HepG2 (cell line): ENCODE measurements around the gene PTCD3. TPM values are rescaled to one million over a fixed set of nuclear protein-coding genes. Genes with fewer than 3 reads are reported as not detected.

ENCODE experiments used
- CBX5 ChIP-seq: sonication (generic); formaldehyde crosslinking; IDR thresholded peaks from 2 replicates; pipeline ENCODE4 v1.4.0; 2020; ENCODE audit warnings: missing genetic modification reagents, borderline replicate concordance
- CCAR2 ChIP-seq: fragments of 200-400 bp; formaldehyde crosslinking; optimal IDR thresholded peaks from 2 replicates; pipeline ENCODE3; 2018; ENCODE audit warnings: low read depth, mild to moderate bottlenecking, low read length, moderate library complexity
- CENPBD1 ChIP-seq: sonication (generic); formaldehyde crosslinking; IDR thresholded peaks from 2 replicates; pipeline ENCODE4 v1.8.0; 2022; ENCODE audit warnings: missing genetic modification reagents, low read depth, mild to moderate bottlenecking, borderline replicate concordance
- CSRNP2 ChIP-seq: sonication (generic); formaldehyde crosslinking; conservative IDR thresholded peaks from 2 replicates; pipeline ENCODE4 v1.8.0; 2022; ENCODE audit warnings: low read depth, missing genetic modification reagents
- GFI1 ChIP-seq: sonication (generic); formaldehyde crosslinking; IDR thresholded peaks from 2 replicates; pipeline ENCODE4 v1.5.0; 2020; ENCODE audit warnings: missing genetic modification reagents, mild to moderate bottlenecking, borderline replicate concordance
- POLR2A ChIP-seq, 2 experiments: IDR thresholded peaks; 2 replicates each; pipeline ENCODE4 v1.6.1; 2011; ENCODE audit warnings: low read depth in 2 of 2, low read length in 2 of 2, mild to moderate bottlenecking in 1 of 2, moderate library complexity in 1 of 2; ENCODE audit not compliant: insufficient read depth in 1 of 2
- PRDM10 ChIP-seq: sonication (generic); formaldehyde crosslinking; IDR thresholded peaks from 2 replicates; pipeline ENCODE4 v1.4.0; 2020; ENCODE audit warnings: low read depth, missing genetic modification reagents
- TEAD2 ChIP-seq: sonication (generic); formaldehyde crosslinking; IDR thresholded peaks from 2 replicates; pipeline ENCODE4 v1.9.0; 2021; ENCODE audit warnings: missing genetic modification reagents
- TFDP2 ChIP-seq: sonication (generic); formaldehyde crosslinking; IDR thresholded peaks from 2 replicates; pipeline ENCODE4 v1.4.0; 2020; ENCODE audit warnings: missing genetic modification reagents
- polyA plus RNA-seq, 8 experiments: library from polyadenylated mRNA; depleted of rRNA in 3 of 8; stranded (reverse) in 7 of 8; unstranded in 1 of 8; fragments of >200 nt; fragmentation: Illumina TruSeq in 4 of 8; extraction: Trizol in 4 of 8; gene quantifications; 2 replicates each; pipeline versions ENCODE4 v1.2.1 to v1.2.3, GENCODE V29; 2011 to 2016; ENCODE audit warnings: low read depth in 4 of 8, missing spikeins in 1 of 8, mixed read lengths in 1 of 8; ENCODE audit not compliant: insufficient read depth in 1 of 8
- total RNA-seq, 5 experiments: library from RNA; depleted of rRNA; stranded (reverse); fragments of >200 nt; fragmentation: Illumina TruSeq; extraction: Trizol; gene quantifications; 2 replicates each; pipeline ENCODE4 v1.2.3, GENCODE V29; 2016; ENCODE audit warnings: low read depth in 1 of 5
- TF ChIP-seq, protein P1 (sequence below): sonication (generic); formaldehyde crosslinking; IDR thresholded peaks from 2 replicates; pipeline ENCODE4 v1.5.0; 2020; ENCODE audit warnings: mild to moderate bottlenecking, missing genetic modification reagents, borderline replicate concordance
- TF ChIP-seq, protein P2 (sequence below): sonication (generic); formaldehyde crosslinking; IDR thresholded peaks from 2 replicates; pipeline ENCODE4 v1.4.0; 2020; ENCODE audit warnings: mild to moderate bottlenecking, missing genetic modification reagents
- TF ChIP-seq, protein P3 (sequence below): sonication (generic); formaldehyde crosslinking; IDR thresholded peaks from 2 replicates; pipeline ENCODE4 v1.5.0; 2020; ENCODE audit warnings: missing genetic modification reagents

Gene PTCD3
- total and polyA plus RNA-seq, 2 of the 13 experiments (the other 11 are each of a cell fraction or from before 2014, with no cell fraction given), result 124 to 309 TPM

DNA sequence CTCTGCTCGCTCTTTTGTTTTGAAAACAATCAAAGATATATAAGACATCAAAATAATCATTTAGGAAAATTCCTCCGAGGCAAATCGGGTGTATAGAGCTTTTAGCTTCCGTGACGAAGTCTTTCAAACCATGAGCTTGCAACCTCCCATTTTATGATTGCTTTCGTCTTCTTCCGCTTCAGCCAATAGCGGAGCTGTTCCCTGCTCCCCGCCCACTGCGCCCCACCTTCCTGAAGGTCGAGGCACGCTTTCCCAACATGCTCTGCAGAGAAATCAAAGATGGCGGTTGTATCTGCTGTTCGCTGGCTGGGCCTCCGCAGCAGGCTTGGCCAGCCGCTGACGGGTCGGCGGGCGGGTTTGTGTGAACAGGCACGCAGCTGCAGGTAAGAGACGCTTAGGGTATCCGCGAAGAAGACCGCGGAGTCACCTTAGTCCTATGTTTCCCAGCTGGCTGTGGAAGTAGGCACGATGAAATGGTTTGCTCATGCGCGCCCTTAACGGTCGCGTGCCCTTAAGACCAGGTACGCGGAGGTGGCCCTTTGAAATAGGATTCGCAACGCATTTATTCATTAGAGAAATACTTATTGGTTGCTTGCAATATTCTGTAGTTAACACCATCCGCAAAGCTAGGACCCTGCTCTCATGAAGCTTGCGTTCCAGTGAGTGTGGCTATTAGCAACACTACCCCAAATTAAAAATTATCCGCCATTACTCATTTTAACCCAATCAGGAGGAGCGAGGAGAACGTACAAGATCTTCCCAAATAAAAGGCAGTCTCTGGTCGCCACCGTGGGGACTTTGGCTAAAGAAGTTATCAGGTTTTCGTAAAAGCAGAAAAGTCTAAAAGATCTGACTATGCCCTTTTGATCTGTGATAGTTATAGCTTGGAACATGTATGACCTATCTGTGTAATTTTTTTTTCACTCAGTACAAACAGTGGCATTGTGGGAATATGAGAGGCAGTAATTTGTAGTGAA lies at the start of gene PTCD3 (continued):
- TF ChIP-seq, protein P1, sequence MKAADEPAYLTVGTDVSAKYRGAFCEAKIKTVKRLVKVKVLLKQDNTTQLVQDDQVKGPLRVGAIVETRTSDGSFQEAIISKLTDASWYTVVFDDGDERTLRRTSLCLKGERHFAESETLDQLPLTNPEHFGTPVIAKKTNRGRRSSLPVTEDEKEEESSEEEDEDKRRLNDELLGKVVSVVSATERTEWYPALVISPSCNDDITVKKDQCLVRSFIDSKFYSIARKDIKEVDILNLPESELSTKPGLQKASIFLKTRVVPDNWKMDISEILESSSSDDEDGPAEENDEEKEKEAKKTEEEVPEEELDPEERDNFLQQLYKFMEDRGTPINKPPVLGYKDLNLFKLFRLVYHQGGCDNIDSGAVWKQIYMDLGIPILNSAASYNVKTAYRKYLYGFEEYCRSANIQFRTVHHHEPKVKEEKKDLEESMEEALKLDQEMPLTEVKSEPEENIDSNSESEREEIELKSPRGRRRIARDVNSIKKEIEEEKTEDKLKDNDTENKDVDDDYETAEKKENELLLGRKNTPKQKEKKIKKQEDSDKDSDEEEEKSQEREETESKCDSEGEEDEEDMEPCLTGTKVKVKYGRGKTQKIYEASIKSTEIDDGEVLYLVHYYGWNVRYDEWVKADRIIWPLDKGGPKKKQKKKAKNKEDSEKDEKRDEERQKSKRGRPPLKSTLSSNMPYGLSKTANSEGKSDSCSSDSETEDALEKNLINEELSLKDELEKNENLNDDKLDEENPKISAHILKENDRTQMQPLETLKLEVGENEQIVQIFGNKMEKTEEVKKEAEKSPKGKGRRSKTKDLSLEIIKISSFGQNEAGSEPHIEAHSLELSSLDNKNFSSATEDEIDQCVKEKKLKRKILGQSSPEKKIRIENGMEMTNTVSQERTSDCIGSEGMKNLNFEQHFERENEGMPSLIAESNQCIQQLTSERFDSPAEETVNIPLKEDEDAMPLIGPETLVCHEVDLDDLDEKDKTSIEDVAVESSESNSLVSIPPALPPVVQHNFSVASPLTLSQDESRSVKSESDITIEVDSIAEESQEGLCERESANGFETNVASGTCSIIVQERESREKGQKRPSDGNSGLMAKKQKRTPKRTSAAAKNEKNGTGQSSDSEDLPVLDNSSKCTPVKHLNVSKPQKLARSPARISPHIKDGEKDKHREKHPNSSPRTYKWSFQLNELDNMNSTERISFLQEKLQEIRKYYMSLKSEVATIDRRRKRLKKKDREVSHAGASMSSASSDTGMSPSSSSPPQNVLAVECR, result peak; percentile 95
- TF ChIP-seq, protein P2, sequence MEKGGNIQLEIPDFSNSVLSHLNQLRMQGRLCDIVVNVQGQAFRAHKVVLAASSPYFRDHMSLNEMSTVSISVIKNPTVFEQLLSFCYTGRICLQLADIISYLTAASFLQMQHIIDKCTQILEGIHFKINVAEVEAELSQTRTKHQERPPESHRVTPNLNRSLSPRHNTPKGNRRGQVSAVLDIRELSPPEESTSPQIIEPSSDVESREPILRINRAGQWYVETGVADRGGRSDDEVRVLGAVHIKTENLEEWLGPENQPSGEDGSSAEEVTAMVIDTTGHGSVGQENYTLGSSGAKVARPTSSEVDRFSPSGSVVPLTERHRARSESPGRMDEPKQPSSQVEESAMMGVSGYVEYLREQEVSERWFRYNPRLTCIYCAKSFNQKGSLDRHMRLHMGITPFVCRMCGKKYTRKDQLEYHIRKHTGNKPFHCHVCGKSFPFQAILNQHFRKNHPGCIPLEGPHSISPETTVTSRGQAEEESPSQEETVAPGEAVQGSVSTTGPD (CRISPR knock-in tag), result 0 out of 2 replicates have a peak, but pooled peaks have one; percentile 48
- TF ChIP-seq PRDM10 (CRISPR knock-in tag) (peak; percentile 99), CSRNP2 (no peak), GFI1 (peak; percentile 68; the same call in 1 of the 2 replicates), CBX5 (CRISPR knock-in tag) (no peak), TEAD2 (CRISPR knock-in tag) (no peak), CCAR2 (no peak), CENPBD1 (0 out of 2 replicates have a peak, but pooled peaks have one; percentile 82), TFDP2 (CRISPR knock-in tag) (peak; percentile 60), POLR2A (IDR thresholded peaks at IDR 0.05; ENCODE audit: insufficient read depth in 1 of 2, low read depth in 2 of 2, low read length in 2 of 2) (peak; percentile 94 to 98)
- TF ChIP-seq, protein P3, sequence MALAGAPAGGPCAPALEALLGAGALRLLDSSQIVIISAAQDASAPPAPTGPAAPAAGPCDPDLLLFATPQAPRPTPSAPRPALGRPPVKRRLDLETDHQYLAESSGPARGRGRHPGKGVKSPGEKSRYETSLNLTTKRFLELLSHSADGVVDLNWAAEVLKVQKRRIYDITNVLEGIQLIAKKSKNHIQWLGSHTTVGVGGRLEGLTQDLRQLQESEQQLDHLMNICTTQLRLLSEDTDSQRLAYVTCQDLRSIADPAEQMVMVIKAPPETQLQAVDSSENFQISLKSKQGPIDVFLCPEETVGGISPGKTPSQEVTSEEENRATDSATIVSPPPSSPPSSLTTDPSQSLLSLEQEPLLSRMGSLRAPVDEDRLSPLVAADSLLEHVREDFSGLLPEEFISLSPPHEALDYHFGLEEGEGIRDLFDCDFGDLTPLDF (CRISPR knock-in tag), result peak; percentile 68; the same call in 1 of the 2 replicates
